H9 (cell line): ENCODE results near the gene NF1. TPM values are rescaled to one million over a fixed set of nuclear protein-coding genes. Genes with fewer than 3 reads are reported as not detected.
"Not testable (repeated sequence)": the region's sequence is repeated elsewhere in the genome, so short reads cannot be mapped to it uniquely, and the experiment has no call there.

ENCODE experiments used
- DNase-seq: peaks from one replicate; pipeline ENCODE4 v3.0.0-alpha.2; 2017
- H2AFZ ChIP-seq: one replicate; pipeline ENCODE4 v1.6.1; 2013; ENCODE audit warnings: mild to moderate bottlenecking, low read length, control low read depth, moderate library complexity
- H2AK5ac ChIP-seq: 2 replicates; pipeline ENCODE4 v1.6.1; 2013; ENCODE audit warnings: low read length, control low read depth, mixed read lengths; ENCODE audit not compliant: insufficient read length
- H2BK120ac ChIP-seq: one replicate; pipeline ENCODE4 v1.6.1; 2013; ENCODE audit warnings: low read depth, mild to moderate bottlenecking, low read length, control low read depth, inconsistent platforms; ENCODE audit not compliant: poor library complexity, severe bottlenecking
- H2BK12ac ChIP-seq: 2 replicates; pipeline ENCODE4 v1.6.1; 2013; ENCODE audit warnings: low read length, control low read depth, mixed read lengths, low read depth; ENCODE audit not compliant: insufficient read length
- H2BK15ac ChIP-seq: 2 replicates; pipeline ENCODE4 v1.6.1; 2013; ENCODE audit warnings: low read depth, low read length, control low read depth
- H2BK20ac ChIP-seq: one replicate; pipeline ENCODE4 v1.6.1; 2013; ENCODE audit warnings: low read depth, mild to moderate bottlenecking, low read length, control low read depth, inconsistent platforms; ENCODE audit not compliant: poor library complexity, severe bottlenecking
- H2BK5ac ChIP-seq: 2 replicates; pipeline ENCODE4 v1.6.1; 2013; ENCODE audit warnings: low read length, control low read depth, mixed read lengths; ENCODE audit not compliant: insufficient read length
- H3K14ac ChIP-seq: 2 replicates; pipeline ENCODE4 v1.6.1; 2013; ENCODE audit warnings: low read length, control low read depth; ENCODE audit not compliant: insufficient read depth
- H3K18ac ChIP-seq: 2 replicates; pipeline ENCODE4 v1.6.1; 2013; ENCODE audit warnings: low read depth, mild to moderate bottlenecking, mixed read lengths, low read length, control low read depth; ENCODE audit not compliant: insufficient read length
- H3K23ac ChIP-seq: 2 replicates; pipeline ENCODE4 v1.6.1; 2013; ENCODE audit warnings: low read length, control low read depth, mixed read lengths, low read depth; ENCODE audit not compliant: insufficient read length
- H3K23me2 ChIP-seq: 2 replicates; pipeline ENCODE4 v1.6.1; 2013; ENCODE audit warnings: low read depth, mild to moderate bottlenecking, mixed read lengths, low read length, control low read depth; ENCODE audit not compliant: insufficient read length, poor library complexity, severe bottlenecking
- H3K27ac ChIP-seq: 2 replicates; pipeline ENCODE4 v1.5.1; 2013; ENCODE audit warnings: low read length, control low read depth, mixed read lengths, low read depth; ENCODE audit not compliant: insufficient read length
- H3K27me3 ChIP-seq: 2 replicates; pipeline ENCODE4 v1.6.1; 2013; ENCODE audit warnings: low read length, control low read depth, inconsistent platforms; ENCODE audit not compliant: insufficient read depth
- H3K4ac ChIP-seq: 2 replicates; pipeline ENCODE4 v1.6.1; 2013; ENCODE audit warnings: low read depth, mild to moderate bottlenecking, control low read depth, inconsistent platforms, low read length, moderate library complexity
- H3K4me1 ChIP-seq: 2 replicates; pipeline ENCODE4 v1.6.1; 2013; ENCODE audit warnings: low read length, control low read depth, inconsistent platforms; ENCODE audit not compliant: insufficient read depth
- H3K4me2 ChIP-seq: 2 replicates; pipeline ENCODE4 v1.6.1; 2013; ENCODE audit warnings: low read length, control low read depth, mixed read lengths; ENCODE audit not compliant: insufficient read length, insufficient read depth
- H3K56ac ChIP-seq: 2 replicates; pipeline ENCODE4 v1.6.1; 2013; ENCODE audit warnings: low read depth, mild to moderate bottlenecking, mixed read lengths, low read length, control low read depth; ENCODE audit not compliant: insufficient read length
- H3K79me1 ChIP-seq: 2 replicates; pipeline ENCODE4 v1.6.1; 2013; ENCODE audit warnings: low read depth, mild to moderate bottlenecking, moderate library complexity, low read length, control low read depth, inconsistent platforms; ENCODE audit not compliant: insufficient read depth, poor library complexity, severe bottlenecking
- H3K79me2 ChIP-seq: 2 replicates; pipeline ENCODE4 v1.6.1; 2013; ENCODE audit warnings: low read length, control low read depth, inconsistent platforms; ENCODE audit not compliant: insufficient read depth
- H3K9ac ChIP-seq: 2 replicates; pipeline ENCODE4 v1.6.1; 2013; ENCODE audit warnings: low read length, control low read depth, mixed read lengths; ENCODE audit not compliant: insufficient read length; ENCODE audit errors: extremely low read depth
- H3K9me3 ChIP-seq: one replicate; pipeline ENCODE4 v1.6.1; 2013; ENCODE audit warnings: low read depth, low read length, inconsistent platforms; ENCODE audit not compliant: control insufficient read depth
- H3T11ph ChIP-seq: one replicate; pipeline ENCODE4 v1.6.1; 2013; ENCODE audit warnings: mild to moderate bottlenecking, low read length, control low read depth, inconsistent platforms
- H4K20me1 ChIP-seq: one replicate; pipeline ENCODE4 v1.6.1; 2013; ENCODE audit not compliant: control insufficient read depth, insufficient read length, insufficient read depth
- H4K5ac ChIP-seq: 2 replicates; pipeline ENCODE4 v1.6.1; 2013; ENCODE audit warnings: low read depth, mild to moderate bottlenecking, mixed read lengths, low read length, control low read depth; ENCODE audit not compliant: insufficient read length
- H4K8ac ChIP-seq: replicated peaks from 2 replicates; pipeline ENCODE4 v1.6.1; 2013; ENCODE audit warnings: low read length, control low read depth, mixed read lengths, low read depth; ENCODE audit not compliant: insufficient read length
- H4K91ac ChIP-seq: 2 replicates; pipeline ENCODE4 v1.6.1; 2013; ENCODE audit warnings: low read depth, mild to moderate bottlenecking, moderate library complexity, mixed read lengths, low read length, control low read depth; ENCODE audit not compliant: insufficient read length
- H3K27ac Mint-ChIP-seq, 3 experiments: 2 replicates in 2 of 3; 3 replicates in 1 of 3; pipeline ENCODE4 v1.8.0; 2020 to 2021; ENCODE audit warnings: mixed read lengths in 3 of 3, mild to moderate bottlenecking in 1 of 3, moderate library complexity in 1 of 3
- H3K27me3 Mint-ChIP-seq: 2 replicates; pipeline ENCODE4 v1.8.0; 2021; ENCODE audit warnings: low read depth, mild to moderate bottlenecking, moderate library complexity, mixed read lengths
- H3K36me3 Mint-ChIP-seq, 3 experiments: 2 replicates in 2 of 3; 3 replicates in 1 of 3; pipeline ENCODE4 v1.8.0; 2020 to 2021; ENCODE audit warnings: low read depth in 3 of 3, mixed read lengths in 3 of 3; ENCODE audit not compliant: insufficient read depth in 1 of 3
- H3K4me1 Mint-ChIP-seq, 2 experiments: 2 replicates each; pipeline ENCODE4 v1.8.0; 2020; ENCODE audit warnings: mixed read lengths in 2 of 2
- H3K4me3 Mint-ChIP-seq, 2 experiments: 2 replicates in 1 of 2; 3 replicates in 1 of 2; pipeline ENCODE4 v1.8.0; 2020 to 2021; ENCODE audit warnings: mild to moderate bottlenecking in 2 of 2, mixed read lengths in 2 of 2, moderate library complexity in 1 of 2
- H3K9me3 Mint-ChIP-seq, 2 experiments: 2 replicates in 1 of 2; 3 replicates in 1 of 2; pipeline ENCODE4 v1.8.0; 2020; ENCODE audit warnings: mild to moderate bottlenecking in 2 of 2, mixed read lengths in 2 of 2, moderate library complexity in 1 of 2
- CTCF ChIP-seq: fragments of 200-600 bp; sonication (generic); conservative IDR thresholded peaks from 3 replicates; pipeline ENCODE4 v1.8.0; 2021; ENCODE audit warnings: antibody characterized with exemption, mild to moderate bottlenecking
- WGBS: extraction: QIAGEN DNeasy Blood & Tissue Kit; methylation state at CpG from one replicate; pipeline ENCODE4 v1.1.7; 2013; ENCODE audit warnings: missing lambda C conversion rate, low lambda C conversion rate, mixed read lengths; ENCODE audit not compliant: insufficient read length; ENCODE audit errors: extremely low coverage; 5-methylcytosine and 5-hydroxymethylcytosine counted together
- total RNA-seq: library from RNA; stranded (reverse); gene quantifications from 2 replicates; pipeline ENCODE4 v1.2.1, GENCODE V29; 2021

The NF1 gene
- total RNA-seq, 1 experiment from 2014 or later: 38.1 TPM

GRCh38 chr17:31381165-31381668 lies 286.4 kb downstream of the NF1 start:
- no peaks in the 10 kb centered on the region for H4K20me1 ChIP-seq

GRCh38 chr17:31382668-31383275 lies 288.0 kb downstream of the NF1 start:
- H3T11ph ChIP-seq, H3K4me3 Mint-ChIP-seq, H3K27me3 ChIP-seq, H2BK15ac ChIP-seq, H3K9me3 Mint-ChIP-seq, H4K20me1 ChIP-seq, H3K79me2 ChIP-seq, H2BK20ac ChIP-seq, H2AFZ ChIP-seq, H2BK120ac ChIP-seq, H3K79me1 ChIP-seq, H2BK12ac ChIP-seq, H3K27ac ChIP-seq, H3K23me2 ChIP-seq, H3K27ac Mint-ChIP-seq, H3K23ac ChIP-seq, H3K27me3 Mint-ChIP-seq, H3K18ac ChIP-seq, H3K9me3 ChIP-seq, H4K91ac ChIP-seq, H3K36me3 Mint-ChIP-seq, H3K56ac ChIP-seq, H3K9ac ChIP-seq, H4K5ac ChIP-seq, H4K8ac ChIP-seq, H2AK5ac ChIP-seq, H2BK5ac ChIP-seq, H3K14ac ChIP-seq, H3K4me2 ChIP-seq, DNase-seq, H3K4ac ChIP-seq, H3K4me1 ChIP-seq: not testable (repeated sequence)
- peaks cover 11 to 21% of the 10 kb centered on the region in 2 experiments for H3K4me1 Mint-ChIP-seq
- no CpG with 5 or more reads among the region's 11 CpGs for WGBS

More at GRCh38 chr17:31381165-31381668, 286.4 kb downstream of the NF1 start:
- DNase-seq: no peak
- no peak overlapping the region for H3K18ac ChIP-seq
- Mint-ChIP-seq H3K4me1 (peaks cover 11 to 26% of the 10 kb centered on the region in 2 experiments), H3K36me3 (0 out of 7 replicates have a peak, but pooled peaks cover 0 to 2% (median 0%) of the 10 kb centered on the region in 3 experiments), H3K9me3 (no peaks in the 10 kb centered on the region), H3K4me3 (no peak overlapping the region; a peak in 1 of 5 replicates), H3K27ac (no peak overlapping the region), H3K27me3 (no peaks in the 10 kb centered on the region)
- no peak overlapping the region for H4K5ac ChIP-seq
- no peak overlapping the region for H3K9ac ChIP-seq
- H3K79me2 ChIP-seq: no peaks in the 10 kb centered on the region
- peaks cover 2% of the 10 kb centered on the region; the same call in 1 of the 2 replicates for H3K4me1 ChIP-seq
- no peak overlapping the region for H2BK120ac ChIP-seq
- TF ChIP-seq CTCF: no peak
- H3K9me3 ChIP-seq: no peaks in the 10 kb centered on the region
- H3K4me2 ChIP-seq: no peak overlapping the region
- H3K27ac ChIP-seq: no peak overlapping the region
- no peak overlapping the region for H3K4ac ChIP-seq
- no peak overlapping the region for H3K56ac ChIP-seq
- no peaks in the 10 kb centered on the region for H3K27me3 ChIP-seq
- H3K23ac ChIP-seq: no peak overlapping the region
- H2BK5ac ChIP-seq: no peak overlapping the region
- no peaks in the 10 kb centered on the region for H3K79me1 ChIP-seq
- no peak overlapping the region for H4K91ac ChIP-seq
- H2AK5ac ChIP-seq: no peak overlapping the region
- no peak overlapping the region for H3T11ph ChIP-seq
- H3K23me2 ChIP-seq: no peaks in the 10 kb centered on the region
- no peak overlapping the region for H3K14ac ChIP-seq
- no peak overlapping the region for H2BK15ac ChIP-seq
- no peak overlapping the region for H4K8ac ChIP-seq
- H2AFZ ChIP-seq: no peak overlapping the region
- H2BK12ac ChIP-seq: no peak overlapping the region
- H2BK20ac ChIP-seq: no peak overlapping the region
